MM.1S (cell line): Measurements from ENCODE around the gene OR4E2.
A peak's percentile ranks its signal among the peaks of the same experiment; 100 is the strongest.

ENCODE experiments used
- DNase-seq: peaks from one replicate; pipeline ENCODE4 v3.0.0-alpha.2; 2015
- H2AFZ ChIP-seq: fragments of 300-600 bp; sonication (generic); 2 replicates; pipeline ENCODE4 v1.6.0; 2016; ENCODE audit warnings: antibody characterized with exemption, low read length
- H3F3A ChIP-seq: fragments of 300-600 bp; sonication (generic); 2 replicates; pipeline ENCODE4 v1.6.1; 2016; ENCODE audit warnings: mild to moderate bottlenecking, antibody characterized with exemption, low read length, moderate library complexity, mixed read lengths; ENCODE audit not compliant: insufficient read depth
- H3K27ac ChIP-seq: fragments of 300-600 bp; sonication (generic); 2 replicates; pipeline ENCODE4 v1.5.1; 2016; ENCODE audit warnings: mild to moderate bottlenecking, low read length
- H3K27me3 ChIP-seq: fragments of 300-600 bp; sonication (generic); replicated peaks from 2 replicates; pipeline ENCODE4 v1.6.0; 2016; ENCODE audit warnings: low read length; ENCODE audit not compliant: insufficient read depth
- H3K36me3 ChIP-seq: fragments of 300-600 bp; sonication (generic); replicated peaks from 2 replicates; pipeline ENCODE4 v1.6.1; 2016; ENCODE audit warnings: mild to moderate bottlenecking, low read length, mixed read lengths; ENCODE audit not compliant: insufficient read depth
- H3K4me1 ChIP-seq: fragments of 300-600 bp; sonication (generic); 2 replicates; pipeline ENCODE4 v1.6.1; 2016; ENCODE audit warnings: low read length, mixed read lengths
- H3K4me2 ChIP-seq: fragments of 300-600 bp; sonication (generic); 2 replicates; pipeline ENCODE4 v1.6.0; 2016; ENCODE audit warnings: low read depth, low read length
- H3K4me3 ChIP-seq: fragments of 300-600 bp; sonication (generic); 2 replicates; pipeline ENCODE4 v1.5.1; 2016; ENCODE audit warnings: low read length, mixed read lengths
- H3K79me2 ChIP-seq: fragments of 300-600 bp; sonication (generic); 2 replicates; pipeline ENCODE4 v1.6.1; 2016; ENCODE audit warnings: mixed run types, low read length, mixed read lengths
- H3K9ac ChIP-seq: fragments of 300-600 bp; sonication (generic); 2 replicates; pipeline ENCODE4 v1.6.1; 2016; ENCODE audit warnings: low read length, mixed read lengths
- H3K9me2 ChIP-seq: fragments of 300-600 bp; sonication (generic); replicated peaks from 2 replicates; pipeline ENCODE4 v1.6.1; 2016; ENCODE audit warnings: mild to moderate bottlenecking, low read length, mixed read lengths; ENCODE audit not compliant: insufficient read depth
- H3K9me3 ChIP-seq: fragments of 300-600 bp; sonication (generic); replicated peaks from 2 replicates; pipeline ENCODE4 v1.6.1; 2016; ENCODE audit warnings: mild to moderate bottlenecking, low read length, mixed read lengths; ENCODE audit not compliant: insufficient read depth
- H4K20me1 ChIP-seq: fragments of 300-600 bp; sonication (generic); 2 replicates; pipeline ENCODE4 v1.6.1; 2016; ENCODE audit warnings: mild to moderate bottlenecking, low read length, moderate library complexity, mixed read lengths; ENCODE audit not compliant: insufficient read depth
- CTCF ChIP-seq: fragments of 300-600 bp; sonication (generic); IDR thresholded peaks from 2 replicates; pipeline ENCODE4 v1.5.1; 2016; ENCODE audit warnings: antibody characterized with exemption, low read length, mixed read lengths
- EZH2 ChIP-seq: fragments of 300-600 bp; sonication (generic); optimal IDR thresholded peaks from 2 replicates; pipeline ENCODE3; 2017; ENCODE audit warnings: low read depth, mild to moderate bottlenecking, antibody characterized with exemption, low read length, mixed read lengths
- EZH2phosphoT487 ChIP-seq: fragments of 300-600 bp; sonication (generic); IDR thresholded peaks from 2 replicates; pipeline ENCODE4 v1.6.1; 2018; ENCODE audit warnings: antibody characterized with exemption, low read length

The OR4E2 gene

GRCh38 chr14:21714318-21714929 lies 60.8 kb downstream of the OR4E2 start:
- no peaks in the 10 kb centered on the region for H3K9me3 ChIP-seq
- no peaks in the 10 kb centered on the region for H3K9me2 ChIP-seq
- H3K27ac ChIP-seq = no peak overlapping the region
- H3K4me3 ChIP-seq = no peak overlapping the region
- no peaks in the 10 kb centered on the region for H3F3A ChIP-seq
- H3K4me2 ChIP-seq = no peak overlapping the region
- TF ChIP-seq CTCF = no peak
- TF ChIP-seq EZH2 = no peak
- TF ChIP-seq EZH2phosphoT487 = no peak
- no peaks in the 10 kb centered on the region for H3K36me3 ChIP-seq
- H3K27me3 ChIP-seq = no peaks in the 10 kb centered on the region
- H4K20me1 ChIP-seq = no peaks in the 10 kb centered on the region
- no peak overlapping the region for H3K9ac ChIP-seq
- no peak overlapping the region for H2AFZ ChIP-seq
- H3K79me2 ChIP-seq = no peaks in the 10 kb centered on the region
- DNase-seq = peak; percentile 24
- H3K4me1 ChIP-seq = 0 out of 2 replicates have a peak, but pooled peaks cover 4% of the 10 kb centered on the region
